ENCODE results near the gene ARHGEF4.

ARHGEF4 gene

DNA sequence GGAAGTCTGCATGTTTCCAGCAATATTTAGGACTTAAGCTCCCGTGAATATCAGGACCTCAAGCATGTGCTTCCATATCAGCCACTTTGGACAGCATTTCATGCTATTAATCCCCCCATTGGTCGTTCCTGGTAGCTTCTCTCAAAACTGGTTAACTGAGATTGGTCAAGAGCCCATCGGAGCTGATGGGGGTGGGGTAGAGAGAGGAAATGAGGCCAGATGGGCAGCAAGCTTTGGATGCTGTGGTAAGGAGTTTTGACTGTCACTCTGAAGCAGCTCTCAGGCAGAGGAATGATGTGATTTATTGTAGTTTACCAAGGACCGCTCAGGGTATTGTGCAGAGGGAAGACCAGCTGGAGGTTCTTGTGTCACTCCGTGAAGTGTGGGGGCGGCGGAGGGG lies 174.8 kb downstream of the ARHGEF4 start:
- Histone ChIP-seq H3K79me2 (ENCODE audit: insufficient read depth, low read depth) (no peaks in the 10 kb centered on the region), H3K27me3 (ENCODE audit: insufficient read depth, low read depth) (no peaks in the 10 kb centered on the region), H3K36me3 (ENCODE audit: insufficient read depth) (no peaks in the 10 kb centered on the region), H2AFZ (ENCODE audit: low read depth) (no peak overlapping the region), H3K9ac (no peak overlapping the region), H3K27ac (no peak overlapping the region), H3K4me1 (ENCODE audit: low read depth, poor library complexity, severe bottlenecking) (no peaks in the 10 kb centered on the region), H4K20me1 (ENCODE audit: insufficient read depth) (no peaks in the 10 kb centered on the region), H3K4me3 (IDR thresholded peaks at IDR 0.05; ENCODE audit: insufficient read depth, low read depth, low read length) (no peak overlapping the region), H3K4me2 (no peak overlapping the region)
- TF ChIP-seq, protein P1, sequence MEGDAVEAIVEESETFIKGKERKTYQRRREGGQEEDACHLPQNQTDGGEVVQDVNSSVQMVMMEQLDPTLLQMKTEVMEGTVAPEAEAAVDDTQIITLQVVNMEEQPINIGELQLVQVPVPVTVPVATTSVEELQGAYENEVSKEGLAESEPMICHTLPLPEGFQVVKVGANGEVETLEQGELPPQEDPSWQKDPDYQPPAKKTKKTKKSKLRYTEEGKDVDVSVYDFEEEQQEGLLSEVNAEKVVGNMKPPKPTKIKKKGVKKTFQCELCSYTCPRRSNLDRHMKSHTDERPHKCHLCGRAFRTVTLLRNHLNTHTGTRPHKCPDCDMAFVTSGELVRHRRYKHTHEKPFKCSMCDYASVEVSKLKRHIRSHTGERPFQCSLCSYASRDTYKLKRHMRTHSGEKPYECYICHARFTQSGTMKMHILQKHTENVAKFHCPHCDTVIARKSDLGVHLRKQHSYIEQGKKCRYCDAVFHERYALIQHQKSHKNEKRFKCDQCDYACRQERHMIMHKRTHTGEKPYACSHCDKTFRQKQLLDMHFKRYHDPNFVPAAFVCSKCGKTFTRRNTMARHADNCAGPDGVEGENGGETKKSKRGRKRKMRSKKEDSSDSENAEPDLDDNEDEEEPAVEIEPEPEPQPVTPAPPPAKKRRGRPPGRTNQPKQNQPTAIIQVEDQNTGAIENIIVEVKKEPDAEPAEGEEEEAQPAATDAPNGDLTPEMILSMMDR (conservative IDR thresholded peaks at IDR 0.05; ENCODE audit: low read depth, low read length), result no peak

- no peaks in the 10 kb centered on the region for H4K20me1 ChIP-seq (ENCODE audit: insufficient read depth)
- H3K9ac ChIP-seq, result no peak overlapping the region
- no peak overlapping the region for H3K4me2 ChIP-seq
- no peaks in the 10 kb centered on the region for H3K36me3 ChIP-seq (ENCODE audit: insufficient read depth)
- H3K4me1 ChIP-seq (ENCODE audit: low read depth, poor library complexity, severe bottlenecking), result no peaks in the 10 kb centered on the region
- TF ChIP-seq, protein P1 (conservative IDR thresholded peaks at IDR 0.05; ENCODE audit: low read depth, low read length), result no peak
- no peak overlapping the region for H3K27ac ChIP-seq
- H3K27me3 ChIP-seq (ENCODE audit: insufficient read depth, low read depth), result no peaks in the 10 kb centered on the region
- no peak overlapping the region for H3K4me3 ChIP-seq (IDR thresholded peaks at IDR 0.05; ENCODE audit: insufficient read depth, low read depth, low read length)
- H3K79me2 ChIP-seq (ENCODE audit: insufficient read depth, low read depth), result no peaks in the 10 kb centered on the region
- H2AFZ ChIP-seq (ENCODE audit: low read depth), result no peak overlapping the region
Observed at GRCh38 chr2:131014141-131014540, 177.4 kb downstream of the ARHGEF4 start.

DNA sequence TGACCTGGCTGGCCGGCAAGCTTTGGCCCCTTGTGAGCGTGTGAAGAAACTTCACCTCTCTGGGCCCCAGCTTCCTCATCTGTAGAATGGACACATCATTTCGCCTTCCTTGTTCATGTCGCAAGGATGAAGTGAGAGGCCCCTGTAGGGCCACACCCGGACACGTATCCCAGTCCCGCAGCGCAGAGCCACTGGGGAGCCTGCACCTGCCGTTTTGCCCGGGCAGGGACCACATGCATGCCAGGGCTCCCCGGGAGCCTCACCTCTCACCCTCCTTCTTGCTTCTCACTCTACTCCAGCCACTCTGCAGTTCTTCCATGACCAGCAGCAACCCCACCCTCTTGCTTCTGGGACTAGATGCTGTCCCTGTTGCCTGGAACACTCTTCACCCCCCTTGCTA lies 179.1 kb downstream of the ARHGEF4 start:
- H4K20me1 ChIP-seq (ENCODE audit: insufficient read depth), result no peaks in the 10 kb centered on the region
- no peaks in the 10 kb centered on the region for H3K36me3 ChIP-seq (ENCODE audit: insufficient read depth)
- H3K27me3 ChIP-seq (ENCODE audit: insufficient read depth, low read depth), result no peaks in the 10 kb centered on the region
- no peak overlapping the region for H3K4me2 ChIP-seq
- H3K9ac ChIP-seq, result no peak overlapping the region
- no peak overlapping the region for H2AFZ ChIP-seq (ENCODE audit: low read depth)
- no peaks in the 10 kb centered on the region for H3K79me2 ChIP-seq (ENCODE audit: insufficient read depth, low read depth)
- no peaks in the 10 kb centered on the region for H3K4me1 ChIP-seq (ENCODE audit: low read depth, poor library complexity, severe bottlenecking)
- H3K4me3 ChIP-seq (IDR thresholded peaks at IDR 0.05; ENCODE audit: insufficient read depth, low read depth, low read length), result no peak overlapping the region
- TF ChIP-seq, protein P1 (conservative IDR thresholded peaks at IDR 0.05; ENCODE audit: low read depth, low read length), result no peak
- no peak overlapping the region for H3K27ac ChIP-seq

- H2AFZ ChIP-seq (ENCODE audit: low read depth), result no peak overlapping the region
- TF ChIP-seq, protein P1 (conservative IDR thresholded peaks at IDR 0.05; ENCODE audit: low read depth, low read length), result no peak
- no peak overlapping the region for H3K9ac ChIP-seq
- H3K4me1 ChIP-seq (ENCODE audit: low read depth, poor library complexity, severe bottlenecking), result no peaks in the 10 kb centered on the region
- no peaks in the 10 kb centered on the region for H3K27me3 ChIP-seq (ENCODE audit: insufficient read depth, low read depth)
- H3K27ac ChIP-seq, result no peak overlapping the region
- no peak overlapping the region for H3K4me3 ChIP-seq (IDR thresholded peaks at IDR 0.05; ENCODE audit: insufficient read depth, low read depth, low read length)
- H4K20me1 ChIP-seq (ENCODE audit: insufficient read depth), result no peaks in the 10 kb centered on the region
- no peaks in the 10 kb centered on the region for H3K79me2 ChIP-seq (ENCODE audit: insufficient read depth, low read depth)
- no peaks in the 10 kb centered on the region for H3K36me3 ChIP-seq (ENCODE audit: insufficient read depth)
- no peak overlapping the region for H3K4me2 ChIP-seq
Observed at GRCh38 chr2:131016826-131017741, 180.4 kb downstream of the ARHGEF4 start.
